Measurements from ENCODE around the gene GPR155.

DNA sequence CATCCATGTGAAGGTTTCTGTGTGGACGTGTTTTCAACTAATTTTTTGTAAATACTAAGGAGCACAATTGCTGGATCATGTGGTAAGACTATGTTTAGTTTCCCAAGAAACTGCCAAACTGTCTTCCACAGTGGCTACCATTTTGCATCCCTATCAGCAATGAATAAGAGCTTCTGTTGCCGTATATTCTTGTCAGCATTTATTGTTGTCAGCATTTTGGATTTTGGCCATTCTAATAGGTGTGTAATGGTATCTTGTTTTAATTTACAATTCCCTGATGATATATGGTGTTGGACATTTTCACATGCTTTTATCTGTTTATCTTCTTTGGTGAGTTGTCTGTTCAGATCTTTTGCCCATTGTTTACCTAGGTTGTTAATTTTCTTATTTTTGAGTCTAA lies 56.8 kb downstream of the GPR155 start:
- TF ChIP-seq EZH2 (IDR thresholded peaks at IDR 0.05; ENCODE audit: borderline replicate concordance, insufficient read depth, low read depth, low read length, poor library complexity, severe bottlenecking) = no peak
- TF ChIP-seq CTCF (IDR thresholded peaks at IDR 0.05) = no peak

All from B cell (primary cell).